SU-DHL-6 (cell line): ENCODE data around the gene GRAMD2B.

Experiments used
- H2AFZ ChIP-seq: fragments of 200-600 bp; sonication (generic); 2 replicates; pipeline ENCODE4 v1.6.1; 2014; ENCODE audit warnings: low read depth, mild to moderate bottlenecking, moderate library complexity, mixed read lengths, antibody characterized with exemption, low read length; ENCODE audit not compliant: severe bottlenecking
- H3F3A ChIP-seq: fragments of 200-600 bp; shearing (Covaris generic); 2 replicates; pipeline ENCODE4 v1.6.0; 2016; ENCODE audit warnings: antibody characterized with exemption, mild to moderate bottlenecking; ENCODE audit not compliant: insufficient read depth
- H3K27ac ChIP-seq: fragments of 200-600 bp; sonication (generic); 2 replicates; pipeline ENCODE4 v1.5.1; 2016; ENCODE audit warnings: low read depth, mild to moderate bottlenecking, low read length, moderate library complexity, mixed read lengths
- H3K27me3 ChIP-seq: fragments of 200-600 bp; sonication (generic), shearing (Covaris generic); 2 replicates; pipeline ENCODE4 v1.6.0; 2014; ENCODE audit warnings: mild to moderate bottlenecking, low read length
- H3K36me3 ChIP-seq: fragments of 200-600 bp; sonication (generic); 2 replicates; pipeline ENCODE4 v1.6.1; 2014; ENCODE audit warnings: mild to moderate bottlenecking, low read length, mixed read lengths
- H3K4me2 ChIP-seq: fragments of 300-600, 200-600 bp; shearing (Covaris generic), sonication (generic); 2 replicates; pipeline ENCODE4 v1.6.0; 2014; ENCODE audit warnings: low read length, low read depth, mild to moderate bottlenecking; ENCODE audit not compliant: poor library complexity, severe bottlenecking
- H3K4me3 ChIP-seq: fragments of 200-600 bp; sonication (generic); 2 replicates; pipeline ENCODE4 v1.5.1; 2014; ENCODE audit warnings: antibody characterized with exemption, low read length, mild to moderate bottlenecking, mixed read lengths; ENCODE audit not compliant: insufficient read depth, poor library complexity, severe bottlenecking
- H3K79me2 ChIP-seq: fragments of 200-600 bp; sonication (generic); 2 replicates; pipeline ENCODE4 v1.6.1; 2014; ENCODE audit warnings: mild to moderate bottlenecking, low read length, moderate library complexity; ENCODE audit not compliant: insufficient read depth
- H3K9ac ChIP-seq: fragments of 200-600 bp; sonication (generic); 2 replicates; pipeline ENCODE4 v1.7.0; 2014; ENCODE audit warnings: mild to moderate bottlenecking, low read length
- H3K9me2 ChIP-seq: fragments of 200-600 bp; sonication (generic); replicated peaks from 2 replicates; pipeline ENCODE4 v1.6.1; 2014; ENCODE audit warnings: low read length; ENCODE audit not compliant: insufficient read depth
- H3K9me3 ChIP-seq: fragments of 200-600 bp; sonication (generic); 2 replicates; pipeline ENCODE4 v1.6.1; 2014; ENCODE audit warnings: low read length, mixed read lengths; ENCODE audit not compliant: insufficient read depth
- H4K20me1 ChIP-seq: fragments of 200-600 bp; sonication (generic); 2 replicates; pipeline ENCODE4 v1.6.1; 2014; ENCODE audit warnings: low read depth, mild to moderate bottlenecking, antibody characterized with exemption, low read length, moderate library complexity, mixed read lengths
- CTCF ChIP-seq: fragments of 200-600 bp; sonication (generic); IDR thresholded peaks from one replicate; pipeline ENCODE4 v1.5.1; 2017; ENCODE audit warnings: antibody characterized with exemption, mild to moderate bottlenecking, low read length, moderate library complexity; ENCODE audit not compliant: insufficient read depth, poor library complexity, severe bottlenecking
- EZH2phosphoT487 ChIP-seq: fragments of 200-600 bp; sonication (generic), shearing (Covaris generic); conservative IDR thresholded peaks from 2 replicates; pipeline ENCODE4 v1.6.1; 2018; ENCODE audit warnings: mild to moderate bottlenecking, antibody characterized with exemption, low read length, moderate library complexity, mixed read lengths

Gene GRAMD2B

GRCh38 chr5:126525630-126526245, 102.5 kb downstream of the GRAMD2B start:
- Histone ChIP-seq H3K27ac (no peak overlapping the region), H3K4me2 (no peak overlapping the region), H3K9me2 (no peaks in the 10 kb centered on the region), H3K4me3 (no peak overlapping the region), H3K9ac (no peak overlapping the region), H2AFZ (no peak overlapping the region), H3K27me3 (no peaks in the 10 kb centered on the region), H3K36me3 (no peaks in the 10 kb centered on the region), H3F3A (no peaks in the 10 kb centered on the region), H3K9me3 (no peaks in the 10 kb centered on the region), H3K79me2 (no peaks in the 10 kb centered on the region), H4K20me1 (no peaks in the 10 kb centered on the region)
- TF ChIP-seq CTCF, result no peak
- TF ChIP-seq EZH2phosphoT487, result no peak

- no peaks in the 10 kb centered on the region for H3K9me2 ChIP-seq
- no peak overlapping the region for H3K27ac ChIP-seq
- H3K4me3 ChIP-seq, result no peak overlapping the region
- H3K27me3 ChIP-seq, result no peaks in the 10 kb centered on the region
- H4K20me1 ChIP-seq, result no peaks in the 10 kb centered on the region
- no peak overlapping the region for H3K9ac ChIP-seq
- H3K9me3 ChIP-seq, result no peaks in the 10 kb centered on the region
- no peak overlapping the region for H3K4me2 ChIP-seq
- no peaks in the 10 kb centered on the region for H3F3A ChIP-seq
- H2AFZ ChIP-seq, result no peak overlapping the region
- H3K36me3 ChIP-seq, result no peaks in the 10 kb centered on the region
- no peak for TF ChIP-seq CTCF
- TF ChIP-seq EZH2phosphoT487, result no peak
- H3K79me2 ChIP-seq, result no peaks in the 10 kb centered on the region
Measured at GRCh38 chr5:126526493-126526892, 103.3 kb downstream of the GRAMD2B start.

- no peaks in the 10 kb centered on the region for H3K79me2 ChIP-seq
- no peaks in the 10 kb centered on the region for H3F3A ChIP-seq
- no peak overlapping the region for H2AFZ ChIP-seq
- no peak overlapping the region for H3K27ac ChIP-seq
- H4K20me1 ChIP-seq, result no peaks in the 10 kb centered on the region
- no peak overlapping the region for H3K4me2 ChIP-seq
- H3K9me2 ChIP-seq, result no peaks in the 10 kb centered on the region
- TF ChIP-seq CTCF (no peak), EZH2phosphoT487 (no peak)
- H3K9ac ChIP-seq, result no peak overlapping the region
- no peaks in the 10 kb centered on the region for H3K36me3 ChIP-seq
- H3K9me3 ChIP-seq, result no peaks in the 10 kb centered on the region
- no peak overlapping the region for H3K4me3 ChIP-seq
- H3K27me3 ChIP-seq, result no peaks in the 10 kb centered on the region
Measured at GRCh38 chr5:126527158-126527557, 103.9 kb downstream of the GRAMD2B start.

GRCh38 chr5:126527892-126528291, 104.7 kb downstream of the GRAMD2B start:
- Histone ChIP-seq H3K27ac (no peak overlapping the region), H3K9me2 (no peaks in the 10 kb centered on the region), H3K9ac (no peak overlapping the region), H3F3A (no peaks in the 10 kb centered on the region), H3K27me3 (no peaks in the 10 kb centered on the region), H3K9me3 (no peaks in the 10 kb centered on the region), H3K4me2 (no peak overlapping the region), H3K36me3 (no peaks in the 10 kb centered on the region), H4K20me1 (no peaks in the 10 kb centered on the region), H3K4me3 (no peak overlapping the region), H3K79me2 (no peaks in the 10 kb centered on the region), H2AFZ (no peak overlapping the region)
- TF ChIP-seq EZH2phosphoT487, result no peak
- no peak for TF ChIP-seq CTCF
